Upper lobe of left lung (tissue), 6 donors: ENCODE data around the gene CYP1A1. TPM values are rescaled to one million over a fixed set of nuclear protein-coding genes. Genes with fewer than 3 reads are reported as not detected.
A peak's percentile ranks its signal among the peaks of the same experiment; 100 is the strongest.
"Not testable (repeated sequence)": the region's sequence is repeated elsewhere in the genome, so short reads cannot be mapped to it uniquely, and the experiment has no call there.

Source experiments
- ATAC-seq, 2 donors: fragments of 200-7000 bp; cut with Tn5 transposase; one replicate each; pipeline ENCODE4 v1.9.1; 2022; ENCODE audit warnings: mild to moderate bottlenecking in 2 of 2, moderate library complexity in 2 of 2; ENCODE audit not compliant: low FRiP score in 2 of 2
- DNase-seq, 2 donors: peaks; one replicate each; pipeline ENCODE4 v3.0.0-alpha.2; 2019 to 2020
- H3K27ac ChIP-seq, 4 donors: fragments of 200-600 bp; sonication (generic); one replicate each; pipeline ENCODE4 v1.5.1; 2016 to 2019
- H3K27me3 ChIP-seq, 4 donors: fragments of 200-600 bp; sonication (generic); one replicate each; pipeline ENCODE4 v1.5.1; 2017 to 2019
- H3K36me3 ChIP-seq, 4 donors: fragments of 200-600 bp; sonication (generic); one replicate each; pipeline ENCODE4 v1.5.1; 2016 to 2019
- H3K4me1 ChIP-seq, 4 donors: fragments of 200-600 bp; sonication (generic); one replicate each; pipeline ENCODE4 v1.5.1; 2018 to 2019
- H3K4me3 ChIP-seq, 4 donors: fragments of 200-600 bp; sonication (generic); one replicate each; pipeline ENCODE4 v1.5.1; 2017 to 2019; ENCODE audit warnings: mild to moderate bottlenecking in 2 of 4, moderate library complexity in 1 of 4
- H3K9me3 ChIP-seq, 4 donors: fragments of 200-600 bp; sonication (generic); one replicate each; pipeline ENCODE4 v1.5.1; 2018 to 2019
- EP300 ChIP-seq, 4 donors: sonication (generic); formaldehyde crosslinking; IDR thresholded peaks; one replicate each; pipeline ENCODE4 v1.5.1; 2017; ENCODE audit warnings: antibody characterized with exemption in 4 of 4, control low read depth in 2 of 4
- POLR2A ChIP-seq, 4 donors: fragments of 450-650 bp; IDR thresholded peaks; one replicate each; pipeline ENCODE4 v1.5.1; 2016 to 2017; ENCODE audit warnings: antibody characterized with exemption in 4 of 4, mild to moderate bottlenecking in 2 of 4
- POLR2AphosphoS5 ChIP-seq, 2 donors: sonication (generic); formaldehyde crosslinking; IDR thresholded peaks; one replicate each; pipeline ENCODE4 v1.5.1; 2017; ENCODE audit warnings: antibody characterized with exemption in 2 of 2
- WGBS, 2 donors: methylation state at CpG; one replicate each; pipeline ENCODE4 v1.1.5; 2017 to 2018; 5-methylcytosine and 5-hydroxymethylcytosine counted together
- total RNA-seq, 6 donors: library from RNA; depleted of rRNA in 4 of 6; stranded (reverse); fragments of >200 nt in 4 of 6; gene quantifications; one replicate each; pipeline versions ENCODE4 v1.1.0 to v1.2.1, GENCODE V29; 2016 to 2021
- TF ChIP-seq, protein P1 (sequence below), 6 experiments: fragments of 450-650 bp in 4 of 6; fragments of 200-600 bp in 2 of 6; sonication (generic) in 2 of 6; IDR thresholded peaks; one replicate each; pipeline ENCODE4 v1.5.1; 2016 to 2019; ENCODE audit warnings: antibody characterized with exemption in 6 of 6
- donor health status: DM: no; HTN: no; CAD: no; lungs with moderate emphysema.
- donor health status: DM: no; HTN: yes; CAD: no; lungs with severe emphysema.

The CYP1A1 gene
- total RNA-seq, 6 donors from 2014 or later: 0.46 to 6.1 (median 0.92) TPM; not detected in 1

GRCh38 chr15:74749832-74750231, 24.5 kb upstream of the CYP1A1 start:
- H3K27me3 ChIP-seq: no peaks in the 10 kb centered on the region
- H3K4me1 ChIP-seq: no peaks in the 10 kb centered on the region
- no peak overlapping the region for H3K27ac ChIP-seq
- no peak overlapping the region for H3K4me3 ChIP-seq
- TF ChIP-seq, protein P1, sequence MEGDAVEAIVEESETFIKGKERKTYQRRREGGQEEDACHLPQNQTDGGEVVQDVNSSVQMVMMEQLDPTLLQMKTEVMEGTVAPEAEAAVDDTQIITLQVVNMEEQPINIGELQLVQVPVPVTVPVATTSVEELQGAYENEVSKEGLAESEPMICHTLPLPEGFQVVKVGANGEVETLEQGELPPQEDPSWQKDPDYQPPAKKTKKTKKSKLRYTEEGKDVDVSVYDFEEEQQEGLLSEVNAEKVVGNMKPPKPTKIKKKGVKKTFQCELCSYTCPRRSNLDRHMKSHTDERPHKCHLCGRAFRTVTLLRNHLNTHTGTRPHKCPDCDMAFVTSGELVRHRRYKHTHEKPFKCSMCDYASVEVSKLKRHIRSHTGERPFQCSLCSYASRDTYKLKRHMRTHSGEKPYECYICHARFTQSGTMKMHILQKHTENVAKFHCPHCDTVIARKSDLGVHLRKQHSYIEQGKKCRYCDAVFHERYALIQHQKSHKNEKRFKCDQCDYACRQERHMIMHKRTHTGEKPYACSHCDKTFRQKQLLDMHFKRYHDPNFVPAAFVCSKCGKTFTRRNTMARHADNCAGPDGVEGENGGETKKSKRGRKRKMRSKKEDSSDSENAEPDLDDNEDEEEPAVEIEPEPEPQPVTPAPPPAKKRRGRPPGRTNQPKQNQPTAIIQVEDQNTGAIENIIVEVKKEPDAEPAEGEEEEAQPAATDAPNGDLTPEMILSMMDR (IDR thresholded peaks at IDR 0.05): no peak
- TF ChIP-seq EP300 (IDR thresholded peaks at IDR 0.05) (no peak), POLR2AphosphoS5 (IDR thresholded peaks at IDR 0.05) (no peak), POLR2A (IDR thresholded peaks at IDR 0.05) (no peak)
- WGBS, 2 donors: 90 to 93% methylated on average over 8 to 20 of the region's 20 CpGs
- H3K36me3 ChIP-seq: no peaks in the 10 kb centered on the region
- DNase-seq (peak in 1 of 2 donors; percentile 68), ATAC-seq (peak in 1 of 2 donors; percentile 6)
- H3K9me3 ChIP-seq: no peaks in the 10 kb centered on the region

DNA sequence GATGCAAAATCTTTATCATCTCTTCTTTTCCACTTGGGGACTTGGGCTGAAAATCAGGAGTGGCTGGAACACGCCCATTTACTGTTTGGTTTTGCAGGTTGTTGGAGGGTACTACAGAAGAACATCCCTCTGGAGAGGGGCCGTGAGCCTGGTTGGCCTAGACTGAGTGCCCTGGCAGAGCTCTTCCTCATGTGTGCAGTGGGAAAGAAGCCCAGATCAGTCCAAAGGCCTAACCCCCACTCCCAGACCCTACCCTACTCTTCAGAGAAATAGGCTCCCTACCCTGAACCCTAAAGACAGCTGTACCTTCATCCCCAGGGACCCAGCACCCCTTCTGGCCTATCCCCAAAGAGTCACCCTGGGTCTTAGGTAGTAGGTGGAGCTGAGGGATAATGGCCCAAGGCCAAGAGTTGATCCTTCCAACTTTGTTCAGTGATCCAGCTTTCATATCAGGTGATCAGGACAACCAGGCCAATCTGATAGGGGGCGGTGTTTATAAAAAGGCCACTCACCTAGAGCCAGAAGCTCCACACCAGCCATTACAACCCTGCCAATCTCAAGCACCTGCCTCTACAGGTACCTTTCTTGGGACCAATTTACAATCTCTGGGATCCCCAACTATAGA, 23.1 kb upstream of the CYP1A1 start, which contains the start of gene CYP1A2:
Gene CYP1A2 (plus strand): TSS at position 524 of the 625 bp plus-strand sequence. CDS start 894 bp downstream, outside the sequence.
- no peak for DNase-seq
- no peaks in the 10 kb centered on the region for H3K36me3 ChIP-seq
- ATAC-seq: no peak
- H3K9me3 ChIP-seq: no peaks in the 10 kb centered on the region
- no peaks in the 10 kb centered on the region for H3K27me3 ChIP-seq
- H3K27ac ChIP-seq: no peak within 1 kb of the TSS
- WGBS, 2 donors: 72 to 82% methylated on average over 3 of the region's 3 CpGs
- H3K4me3 ChIP-seq: no peak within 1 kb of the TSS
- no peaks in the 10 kb centered on the region for H3K4me1 ChIP-seq
- no peak for TF ChIP-seq POLR2A (IDR thresholded peaks at IDR 0.05)
- no peak for TF ChIP-seq EP300 (IDR thresholded peaks at IDR 0.05)
- TF ChIP-seq, protein P1 (IDR thresholded peaks at IDR 0.05): no peak
- TF ChIP-seq POLR2AphosphoS5 (IDR thresholded peaks at IDR 0.05): no peak

- peaks cover 0 to 5% (median 0%) of the 10 kb centered on the region in 4 donors for H3K9me3 ChIP-seq
- no peak overlapping the region for H3K27ac ChIP-seq
These were observed 21.1 kb upstream of the CYP1A1 start for GRCh38 chr15:74746389-74746788.

DNA sequence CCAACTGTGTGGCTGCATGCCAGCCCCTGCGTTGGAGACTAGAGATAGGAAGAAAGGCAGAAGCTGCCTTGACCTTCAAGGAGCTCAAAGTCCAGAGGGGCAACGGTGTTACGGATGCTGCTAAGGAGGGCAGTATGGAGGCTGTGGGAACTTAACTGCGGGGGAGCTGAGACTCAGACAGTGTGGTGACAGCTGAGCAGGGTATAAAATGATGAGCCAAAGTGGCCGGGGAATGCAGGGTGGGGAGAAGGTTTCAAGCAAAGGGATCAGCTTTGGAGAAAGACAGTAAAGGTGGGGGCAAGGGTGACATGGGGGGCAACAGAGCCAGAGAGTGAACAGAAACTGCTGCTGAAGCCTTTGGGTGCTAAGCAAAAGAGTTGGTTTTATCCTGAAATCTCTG, 17.1 kb upstream of the CYP1A1 start:
- H3K36me3 ChIP-seq: no peaks in the 10 kb centered on the region
- 91 to 95% methylated on average over 5 of the region's 5 CpGs for WGBS, 2 donors
- ATAC-seq: no peak

More at GRCh38 chr15:74746389-74746788, 21.1 kb upstream of the CYP1A1 start:
- Histone ChIP-seq H3K4me3 (no peak overlapping the region), H3K36me3 (no peaks in the 10 kb centered on the region), H3K27me3 (no peaks in the 10 kb centered on the region), H3K4me1 (no peaks in the 10 kb centered on the region)
- ATAC-seq (no peak), DNase-seq (no peak)
- TF ChIP-seq POLR2A (IDR thresholded peaks at IDR 0.05): no peak
- TF ChIP-seq, protein P1 (IDR thresholded peaks at IDR 0.05): no peak
- TF ChIP-seq EP300 (IDR thresholded peaks at IDR 0.05): no peak
- TF ChIP-seq POLR2AphosphoS5 (IDR thresholded peaks at IDR 0.05): no peak
- 68 to 77% methylated on average over 4 of the region's 4 CpGs for WGBS, 2 donors

DNA sequence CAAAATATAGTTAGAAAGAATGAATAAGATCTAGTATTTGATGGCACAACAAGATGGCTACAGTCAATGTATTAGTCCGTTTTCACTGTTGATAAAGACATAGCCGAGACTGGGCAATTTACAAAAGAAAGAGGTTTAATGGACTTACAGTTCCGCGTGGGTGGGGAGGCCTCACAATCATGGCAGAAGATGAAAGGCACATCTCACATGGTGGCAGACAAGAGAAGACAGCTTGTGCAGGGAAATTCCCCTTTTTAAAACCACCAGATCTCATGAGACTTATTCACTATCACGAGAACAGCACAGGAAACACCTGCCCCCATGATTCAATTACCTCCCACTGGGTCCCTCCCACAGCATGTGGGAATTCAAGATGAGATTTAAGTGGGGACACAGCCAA, 12.9 kb upstream of the CYP1A1 start:
- H3K27me3 ChIP-seq, H3K4me1 ChIP-seq, H3K27ac ChIP-seq, H3K9me3 ChIP-seq, DNase-seq, H3K4me3 ChIP-seq, ATAC-seq, H3K36me3 ChIP-seq: not testable (repeated sequence)
- WGBS, 2 donors: 57 to 62% methylated on average over 5 of the region's 5 CpGs

More for the DNA sequence above, 17.1 kb upstream of the CYP1A1 start:
- TF ChIP-seq POLR2A (IDR thresholded peaks at IDR 0.05): no peak
- TF ChIP-seq, protein P1 (IDR thresholded peaks at IDR 0.05): no peak
- no peak for TF ChIP-seq EP300 (IDR thresholded peaks at IDR 0.05)
- TF ChIP-seq POLR2AphosphoS5 (IDR thresholded peaks at IDR 0.05): no peak
- H3K9me3 ChIP-seq: peaks cover 0 to 5% (median 0%) of the 10 kb centered on the region in 4 donors
- H3K27ac ChIP-seq: no peak overlapping the region
- no peaks in the 10 kb centered on the region for H3K27me3 ChIP-seq
- H3K4me3 ChIP-seq: no peak overlapping the region
- no peak for DNase-seq
- no peaks in the 10 kb centered on the region for H3K4me1 ChIP-seq
